GM10847 (cell line): Measurements from ENCODE around the gene ERCC2.

Experiments used
- POLR2A ChIP-seq: IDR thresholded peaks from 2 replicates; pipeline ENCODE4 v1.6.1; 2011; ENCODE audit not compliant: insufficient read length; ENCODE audit errors: extremely low read depth

The ERCC2 gene

GRCh38 chr19:45403781-45404556 lies 33.6 kb upstream of the ERCC2 start:
- no peak for TF ChIP-seq POLR2A

- TF ChIP-seq POLR2A = no peak
Observed at GRCh38 chr19:45403272-45403671, 32.9 kb upstream of the ERCC2 start.

- TF ChIP-seq POLR2A = no peak
Observed at GRCh38 chr19:45402298-45403061, 32.1 kb upstream of the ERCC2 start.

GRCh38 chr19:45401815-45402214 lies 31.4 kb upstream of the ERCC2 start:
- no peak for TF ChIP-seq POLR2A

GRCh38 chr19:45400192-45400591 lies 29.8 kb upstream of the ERCC2 start:
- TF ChIP-seq POLR2A = no peak

- TF ChIP-seq POLR2A = no peak
Observed at GRCh38 chr19:45395821-45396617, 25.6 kb upstream of the ERCC2 start.

GRCh38 chr19:45391871-45392665 lies 21.7 kb upstream of the ERCC2 start:
- TF ChIP-seq POLR2A = no peak

GRCh38 chr19:45391346-45391745 lies 21.0 kb upstream of the ERCC2 start:
- TF ChIP-seq POLR2A = no peak

- no peak for TF ChIP-seq POLR2A
Observed at GRCh38 chr19:45385392-45386221, 15.2 kb upstream of the ERCC2 start.

- TF ChIP-seq POLR2A = no peak
Observed at GRCh38 chr19:45382426-45382825, 12.1 kb upstream of the ERCC2 start.

GRCh38 chr19:45380107-45380506 lies 9.7 kb upstream of the ERCC2 start:
- TF ChIP-seq POLR2A = no peak

- TF ChIP-seq POLR2A = no peak
Observed at GRCh38 chr19:45376045-45376724, 5.8 kb upstream of the ERCC2 start.

- no peak for TF ChIP-seq POLR2A
Observed at GRCh38 chr19:45368737-45369340, 1.5 kb downstream of the ERCC2 start.

GRCh38 chr19:45368127-45368526 lies 2.2 kb downstream of the ERCC2 start:
- TF ChIP-seq POLR2A = no peak
